K562 (cell line): Measurements from ENCODE around the gene DPYSL4. TPM values are rescaled to one million over a fixed set of nuclear protein-coding genes. Genes with fewer than 3 reads are reported as not detected.

Experiments
- ATAC-seq: fragments of 200-7000 bp; cut with Tn5 transposase; 3 replicates; pipeline ENCODE4 v1.9.1; 2020; ENCODE audit warnings: moderate library complexity
- BruUV-seq: library from RNA; stranded (reverse); fragments of 400-500 nt; replicated peaks from 2 replicates; lab custom pipeline; 2021; lab: Mats Ljungman, UMichigan
- CTCF ChIA-PET: fragments of 300-600 bp; formaldehyde crosslinking; extraction: SDS; loops from one replicate; lab custom pipeline; 2021; ENCODE audit warnings: low intra/inter-chr PET ratio; lab: Yijun Ruan, JAX
- POLR2A ChIA-PET: fragments of 300-600, 350-650 bp; sonication (Branson Sonifier 250); formaldehyde crosslinking; extraction: SDS; loops from one replicate; lab custom pipeline; 2021; ENCODE audit warnings: antibody characterized with exemption, inconsistent platforms; lab: Yijun Ruan, JAX
- DNase-seq, 4 experiments: peaks; one replicate each; pipeline versions ENCODE4 v3.0.0 to v3.0.0-alpha.2; 2011 to 2018; ENCODE audit warnings: low spot score in 3 of 4, mixed read lengths in 3 of 4; ENCODE audit errors: extremely low read depth in 1 of 4
- FAIRE-seq: peaks from 2 replicates; lab custom pipeline; 2011; peaks lifted over from hg19 to GRCh38; lab: Jason Lieb, UNC
- H2AFZ ChIP-seq: 2 replicates; pipeline ENCODE4 v1.6.0; 2011; ENCODE audit warnings: low read depth, low read length, control low read depth, inconsistent platforms
- H3K27ac ChIP-seq: fragments of 200-600 bp; 3 replicates; pipeline ENCODE4 v1.8.0; 2011; ENCODE audit warnings: low read depth, mild to moderate bottlenecking, control low read depth, inconsistent platforms, low read length, moderate library complexity, mixed read lengths; ENCODE audit errors: extremely low read depth
- H3K27me3 ChIP-seq, 2 experiments: fragments of 300-600 bp in 1 of 2; 2 replicates in 1 of 2; 3 replicates in 1 of 2; pipeline versions ENCODE4 v1.6.0 to v1.8.0; 2011; ENCODE audit warnings: inconsistent platforms in 2 of 2, low read length in 2 of 2, mild to moderate bottlenecking in 1 of 2, mixed read lengths in 1 of 2, moderate library complexity in 1 of 2; ENCODE audit not compliant: control insufficient read depth in 2 of 2, insufficient read depth in 2 of 2
- H3K36me3 ChIP-seq: fragments of 300-600 bp; 3 replicates; pipeline ENCODE4 v1.8.0; 2011; ENCODE audit warnings: mild to moderate bottlenecking, low read length, inconsistent platforms; ENCODE audit not compliant: control insufficient read depth, insufficient read depth
- H3K4me1 ChIP-seq, 2 experiments: fragments of 200-600 bp in 1 of 2; replicated peaks in 1 of 2; 2 replicates in 1 of 2; 3 replicates in 1 of 2; pipeline versions ENCODE4 v1.5.1 to v1.8.0; 2011; ENCODE audit warnings: inconsistent platforms in 2 of 2, low read length in 2 of 2, mild to moderate bottlenecking in 1 of 2, mixed read lengths in 1 of 2, moderate library complexity in 1 of 2; ENCODE audit not compliant: control insufficient read depth in 2 of 2, insufficient read depth in 2 of 2
- H3K4me2 ChIP-seq: 2 replicates; pipeline ENCODE4 v1.6.1; 2011; ENCODE audit warnings: low read length, control low read depth, inconsistent platforms, mixed read lengths; ENCODE audit not compliant: insufficient read depth
- H3K4me3 ChIP-seq: fragments of 200-600 bp; sonication (generic), shearing (Covaris generic); 2 replicates; pipeline ENCODE4 v1.5.1; 2016; ENCODE audit warnings: control low read depth, inconsistent platforms
- H3K79me2 ChIP-seq: fragments of 200-600 bp; 3 replicates; pipeline ENCODE4 v1.8.0; 2011; ENCODE audit warnings: low read length, inconsistent platforms; ENCODE audit not compliant: control insufficient read depth, insufficient read depth
- H3K9ac ChIP-seq, 2 experiments: 2 replicates each; pipeline versions ENCODE4 v1.6.0 to v1.6.1; 2011; ENCODE audit warnings: low read depth in 2 of 2, low read length in 2 of 2, control low read depth in 1 of 2, inconsistent platforms in 1 of 2, mild to moderate bottlenecking in 1 of 2, mixed read lengths in 1 of 2; ENCODE audit not compliant: insufficient read depth in 1 of 2
- H3K9me1 ChIP-seq: one replicate; pipeline ENCODE4 v1.6.0; 2011; ENCODE audit warnings: inconsistent platforms, mild to moderate bottlenecking, low read length, moderate library complexity; ENCODE audit not compliant: control insufficient read depth, insufficient read depth
- H3K9me3 ChIP-seq: replicated peaks from 2 replicates; pipeline ENCODE4 v1.5.1; 2011; ENCODE audit warnings: low read depth, low read length, inconsistent platforms; ENCODE audit not compliant: control insufficient read depth, insufficient read depth
- H4K20me1 ChIP-seq: replicated peaks from 2 replicates; pipeline ENCODE4 v1.6.1; 2011; ENCODE audit warnings: low read length, inconsistent platforms, mixed read lengths; ENCODE audit not compliant: control insufficient read depth, insufficient read depth
- BACH1 ChIP-seq: fragments of 200-800 bp; sonication (Bioruptor generic); IDR thresholded peaks from 2 replicates; pipeline ENCODE4 v1.6.1; 2016; ENCODE audit warnings: missing genetic modification characterization, missing compliant biosample characterization
- HMGXB4 ChIP-seq: sonication (generic); formaldehyde crosslinking; IDR thresholded peaks from 2 replicates; pipeline ENCODE4 v1.8.1; 2023; ENCODE audit warnings: mild to moderate bottlenecking, missing genetic modification reagents
- ID3 ChIP-seq, 2 experiments: fragments of 250-450 bp in 1 of 2; fragments of 450-650 bp in 1 of 2; sonication (Bioruptor Pico) in 1 of 2; IDR thresholded peaks; 2 replicates each; pipeline versions ENCODE4 v1.6.1 to v1.8.0; 2016 to 2021; ENCODE audit warnings: mild to moderate bottlenecking in 2 of 2, moderate library complexity in 2 of 2, missing compliant biosample characterization in 1 of 2, missing genetic modification characterization in 1 of 2
- JUNB ChIP-seq: fragments of 450-650 bp; formaldehyde crosslinking; conservative IDR thresholded peaks from 2 replicates; pipeline ENCODE4 v1.4.0; 2020; ENCODE audit warnings: mild to moderate bottlenecking
- MYBL2 ChIP-seq, 2 experiments: fragments of 450-650 bp in 1 of 2; sonication (generic) in 1 of 2; formaldehyde crosslinking in 1 of 2; IDR thresholded peaks; 2 replicates each; pipeline versions ENCODE4 v1.6.1 to v1.8.1; 2017 to 2022; ENCODE audit warnings: borderline replicate concordance in 1 of 2, inconsistent platforms in 1 of 2, low read depth in 1 of 2, mild to moderate bottlenecking in 1 of 2, missing genetic modification reagents in 1 of 2, moderate library complexity in 1 of 2
- RNF219 ChIP-seq: fragments of 250-450 bp; sonication (Bioruptor Pico); IDR thresholded peaks from 2 replicates; pipeline ENCODE4 v1.5.0; 2022; ENCODE audit warnings: mild to moderate bottlenecking
- SRSF3 ChIP-seq: fragments of 200-400 bp; formaldehyde crosslinking; IDR thresholded peaks from 2 replicates; pipeline ENCODE4 v1.6.1; 2016; ENCODE audit warnings: mild to moderate bottlenecking, low read length, moderate library complexity; ENCODE audit not compliant: insufficient read depth
- U2AF1 ChIP-seq: fragments of 200-400 bp; formaldehyde crosslinking; optimal IDR thresholded peaks from 2 replicates; pipeline ENCODE3; 2017; ENCODE audit warnings: mild to moderate bottlenecking, low read depth, low read length, moderate library complexity
- ZNF695 ChIP-seq: fragments of 450-650 bp; formaldehyde crosslinking; IDR thresholded peaks from 2 replicates; pipeline ENCODE4 v1.4.0; 2020; ENCODE audit warnings: mild to moderate bottlenecking, moderate library complexity
- WGBS: fragments of 100-300 bp; shearing (Covaris generic); methylation state at CpG from one replicate; pipeline ENCODE4 v1.1.6; 2016; ENCODE audit warnings: low coverage, mixed read lengths; ENCODE audit not compliant: insufficient coverage; ENCODE audit errors: missing lambda C conversion rate; 5-methylcytosine and 5-hydroxymethylcytosine counted together
- in situ Hi-C: fragments of 300-500 bp; cut with MboI; formaldehyde crosslinking; loops from 4 replicates; pipeline ENCODE4 v1.15.0; 2018; ENCODE audit warnings: inconsistent platforms, mixed read lengths
- intact Hi-C: fragments of 100-400 bp; cut with micrococcal nuclease; formaldehyde crosslinking; loops from 2 replicates; pipeline ENCODE4 v1.14.2; 2022
- polyA plus RNA-seq, 8 experiments: library from polyadenylated mRNA; depleted of rRNA in 4 of 8; stranded (reverse) in 5 of 8; unstranded in 3 of 8; fragments of >200 nt; fragmentation: Nextera tagmentation in 2 of 8; fragmentation: Illumina TruSeq in 1 of 8; extraction: Ambion mirVana in 2 of 8; extraction: Trizol in 1 of 8; gene quantifications; 2 replicates each; pipeline versions ENCODE4 v1.2.1 to v1.2.3, GENCODE V29; 2011 to 2014; ENCODE audit warnings: inconsistent platforms in 1 of 8, missing spikeins in 1 of 8
- total RNA-seq, 7 experiments: library from RNA; depleted of rRNA in 6 of 7; stranded (reverse); fragments of >200 nt in 6 of 7; fragmentation: Illumina TruSeq in 2 of 7; extraction: Trizol in 2 of 7; gene quantifications; 2 replicates each; pipeline versions ENCODE4 v1.2.1 to v1.2.3, GENCODE V29; 2011 to 2021; ENCODE audit warnings: low replicate concordance in 1 of 7

The DPYSL4 gene
- total and polyA plus RNA-seq, 9 of the 15 experiments (the other 6 are each of a cell fraction or from before 2014, with no cell fraction given), result 0.03 TPM; not detected in 8

- Histone ChIP-seq H3K4me1 (peaks cover 0 to 25% of the 10 kb centered on the region in 2 experiments; a peak in 2 of 5 replicates), H2AFZ (no peak overlapping the region), H3K4me3 (no peak overlapping the region), H3K27me3 (peaks cover 0 to 14% of the 10 kb centered on the region in 2 experiments; a peak in 2 of 5 replicates), H3K36me3 (no peaks in the 10 kb centered on the region), H3K9ac (no peak overlapping the region), H3K27ac (no peak overlapping the region), H4K20me1 (no peaks in the 10 kb centered on the region; the same call in 1 of the 2 replicates), H3K4me2 (no peak overlapping the region), H3K9me3 (no peaks in the 10 kb centered on the region), H3K9me1 (no peaks in the 10 kb centered on the region), H3K79me2 (no peaks in the 10 kb centered on the region)
- WGBS, result 11% methylated on average over 12 of the region's 21 CpGs
- ChIA-PET CTCF (interaction anchor here (0.6 to 1.2 kb wide), 2 partner anchors 14 to 130 kb away, joined by 3 to 4 read pairs; no protein-coding TSS in a partner anchor), POLR2A (interaction anchor here (0.7 kb wide), 1 partner anchor 185 kb away, joined by 3 read pairs; no protein-coding TSS in a partner anchor)
- in situ Hi-C loops (loop anchor here (5.0 to 10.0 kb wide), 3 partner anchors 125 to 412 kb away; no protein-coding TSS in a partner anchor), intact Hi-C loops (loop anchor here (1.0 kb wide), 2 partner anchors 130 to 231 kb away; no protein-coding TSS in a partner anchor)
- ATAC-seq, result no peak
- DNase-seq, result no peak
- FAIRE-seq, result no peak
- BruUV-seq, result no TSS peak
- TF ChIP-seq ZNF695 (CRISPR knock-in tag) (no peak), SRSF3 (no peak), JUNB (CRISPR knock-in tag) (no peak), ID3 (CRISPR knock-in tag; IDR thresholded peaks at IDR 0.05) (no peak), ID3 (tag; IDR thresholded peaks at IDR 0.05) (no peak), HMGXB4 (CRISPR knock-in tag) (no peak), RNF219 (no peak), BACH1 (tag) (no peak), U2AF1 (no peak), MYBL2 (IDR thresholded peaks at IDR 0.05; ENCODE audit: low read depth) (no peak), MYBL2 (CRISPR knock-in tag; IDR thresholded peaks at IDR 0.05; ENCODE audit: borderline replicate concordance) (no peak)
Observed at GRCh38 chr10:132222726-132223125, 36.0 kb downstream of the DPYSL4 start.
